NCI-H2029 (cell line): ENCODE data around the gene CD48.
"Not testable (repeated sequence)": the region's sequence is repeated elsewhere in the genome, so short reads cannot be mapped to it uniquely, and the experiment has no call there.

Source experiments
- DNase-seq: peaks from one replicate; lab custom pipeline; 2025; lab: John Stamatoyannopoulos, UW

CD48 gene

GRCh38 chr1:160712525-160713080, 981 bp upstream of the CD48 start:
- not testable (repeated sequence) for DNase-seq

GRCh38 chr1:160711276-160711601, 383 bp downstream of the CD48 start:
- no peak for DNase-seq

GRCh38 chr1:160710517-160711252, 937 bp downstream of the CD48 start:
- no peak for DNase-seq

- DNase-seq = no peak
These were observed 1.9 kb downstream of the CD48 start for GRCh38 chr1:160709715-160710114.

- DNase-seq = no peak
These were observed 2.8 kb downstream of the CD48 start for GRCh38 chr1:160708801-160709200.

- no peak for DNase-seq
These were observed 3.5 kb downstream of the CD48 start for GRCh38 chr1:160708118-160708517.

- DNase-seq = no peak
These were observed 4.2 kb downstream of the CD48 start for GRCh38 chr1:160707236-160708064.

GRCh38 chr1:160706526-160707235, 4.9 kb downstream of the CD48 start:
- DNase-seq = no peak

GRCh38 chr1:160705742-160706141, 5.9 kb downstream of the CD48 start:
- no peak for DNase-seq

GRCh38 chr1:160705212-160705621, 6.4 kb downstream of the CD48 start:
- peak; percentile 4 for DNase-seq

- no peak for DNase-seq
These were observed 7.4 kb downstream of the CD48 start for GRCh38 chr1:160704250-160704649.

GRCh38 chr1:160702100-160702499, 9.5 kb downstream of the CD48 start:
- DNase-seq = no peak

GRCh38 chr1:160692390-160692789, 19.2 kb downstream of the CD48 start:
- DNase-seq = not testable (repeated sequence)

- DNase-seq = no peak
These were observed 26.4 kb downstream of the CD48 start for GRCh38 chr1:160685266-160685665.

GRCh38 chr1:160682983-160683865, 28.4 kb downstream of the CD48 start:
- DNase-seq = no peak

GRCh38 chr1:160681891-160682140, 29.8 kb downstream of the CD48 start:
- DNase-seq = no peak

- peak; percentile 15 for DNase-seq
These were observed 30.3 kb downstream of the CD48 start for GRCh38 chr1:160681066-160681890.

GRCh38 chr1:160680399-160680798, 31.2 kb downstream of the CD48 start:
- DNase-seq = no peak

- no peak for DNase-seq
These were observed 31.7 kb downstream of the CD48 start for GRCh38 chr1:160679893-160680292.

GRCh38 chr1:160676869-160677597, 34.6 kb downstream of the CD48 start:
- DNase-seq = no peak
